SK-N-SH (cell line): Measurements from ENCODE around the gene CCT6A. TPM values are rescaled to one million over a fixed set of nuclear protein-coding genes. Genes with fewer than 3 reads are reported as not detected.
"Not testable (repeated sequence)": the region's sequence is repeated elsewhere in the genome, so short reads cannot be mapped to it uniquely, and the experiment has no call there.

Experiments
- CTCF ChIA-PET: fragments of 300-600, 350-600 bp; formaldehyde crosslinking; extraction: SDS; loops from one replicate; lab custom pipeline; 2021; lab: Yijun Ruan, JAX
- POLR2A ChIA-PET: fragments of 350-600 bp; sonication (Branson Sonifier 250); formaldehyde crosslinking; extraction: SDS; loops from one replicate; lab custom pipeline; 2020; ENCODE audit warnings: antibody characterized with exemption, inconsistent platforms; lab: Yijun Ruan, JAX
- DNase-seq: peaks from one replicate; pipeline ENCODE4 v3.0.0; 2012
- H2AFZ ChIP-seq: fragments of 200-600 bp; sonication (generic); 2 replicates; pipeline ENCODE4 v1.8.1; 2016; ENCODE audit warnings: antibody characterized with exemption, mild to moderate bottlenecking, low read depth
- H3F3A ChIP-seq: fragments of 200-600 bp; sonication (generic); replicated peaks from 2 replicates; pipeline ENCODE3; 2016; ENCODE audit warnings: antibody characterized with exemption, mild to moderate bottlenecking; ENCODE audit not compliant: insufficient read depth
- H3K27ac ChIP-seq, 2 experiments: fragments of 200-500 bp in 1 of 2; fragments of 200-600 bp in 1 of 2; sonication (Bioruptor generic) in 1 of 2; sonication (generic), shearing (Covaris generic) in 1 of 2; 2 replicates each; pipeline versions ENCODE4 v1.5.1 to v1.6.1; 2014 to 2016; ENCODE audit warnings: low read depth in 2 of 2, inconsistent platforms in 1 of 2, low read length in 1 of 2, mild to moderate bottlenecking in 1 of 2, mixed read lengths in 1 of 2
- H3K27me3 ChIP-seq: fragments of 200-600 bp; sonication (generic), shearing (Covaris generic); 2 replicates; pipeline ENCODE4 v1.6.1; 2016; ENCODE audit warnings: mixed run types; ENCODE audit not compliant: insufficient read depth
- H3K36me3 ChIP-seq, 2 experiments: fragments of 200-500 bp in 1 of 2; fragments of 200-600 bp in 1 of 2; sonication (Bioruptor generic) in 1 of 2; sonication (generic) in 1 of 2; replicated peaks in 1 of 2; 2 replicates each; pipeline versions ENCODE3 to v1.5.1; 2014 to 2016; ENCODE audit warnings: low read length in 1 of 2, mild to moderate bottlenecking in 1 of 2; ENCODE audit not compliant: insufficient read depth in 2 of 2, control insufficient read depth in 1 of 2
- H3K4me1 ChIP-seq, 2 experiments: fragments of 200-500 bp in 1 of 2; fragments of 200-600 bp in 1 of 2; sonication (Bioruptor generic) in 1 of 2; sonication (generic), shearing (Covaris generic) in 1 of 2; 2 replicates each; pipeline versions ENCODE4 v1.5.1 to v1.6.1; 2014 to 2016; ENCODE audit warnings: low read depth in 1 of 2, low read length in 1 of 2, mixed run types in 1 of 2; ENCODE audit not compliant: insufficient read depth in 2 of 2, control insufficient read depth in 1 of 2
- H3K4me2 ChIP-seq: fragments of 200-600 bp; sonication (generic), shearing (Covaris generic); 2 replicates; pipeline ENCODE4 v1.6.1; 2017; ENCODE audit warnings: mixed run types
- H3K4me3 ChIP-seq, 2 experiments: fragments of 200-500 bp in 1 of 2; fragments of 200-600 bp in 1 of 2; sonication (Bioruptor generic) in 1 of 2; sonication (generic), shearing (Covaris generic) in 1 of 2; 2 replicates each; pipeline versions ENCODE4 v1.5.1 to v1.8.1; 2014 to 2016; ENCODE audit warnings: low read depth in 2 of 2, inconsistent platforms in 1 of 2, low read length in 1 of 2, mild to moderate bottlenecking in 1 of 2, mixed read lengths in 1 of 2, moderate library complexity in 1 of 2
- H3K79me2 ChIP-seq: fragments of 200-600 bp; sonication (generic); 2 replicates; pipeline ENCODE4 v1.8.1; 2017; ENCODE audit warnings: mild to moderate bottlenecking; ENCODE audit not compliant: insufficient read depth
- H3K9ac ChIP-seq: fragments of 200-600 bp; sonication (generic); 2 replicates; pipeline ENCODE4 v1.6.1; 2017; ENCODE audit warnings: mixed run types
- H3K9me2 ChIP-seq: fragments of 200-600 bp; sonication (generic); 2 replicates; pipeline ENCODE4 v1.6.1; 2017; ENCODE audit warnings: mixed run types
- H3K9me3 ChIP-seq: fragments of 200-600 bp; sonication (generic); 2 replicates; pipeline ENCODE4 v1.6.1; 2017; ENCODE audit warnings: mixed run types, mild to moderate bottlenecking, moderate library complexity
- H4K20me1 ChIP-seq: fragments of 200-600 bp; sonication (generic); 2 replicates; pipeline ENCODE4 v1.6.1; 2017; ENCODE audit warnings: mild to moderate bottlenecking, mixed run types; ENCODE audit not compliant: insufficient read depth
- FOXM1 ChIP-seq: IDR thresholded peaks from 2 replicates; pipeline ENCODE4 v1.4.0; 2012; ENCODE audit warnings: low read depth, mild to moderate bottlenecking
- GABPA ChIP-seq: IDR thresholded peaks from 2 replicates; pipeline ENCODE4 v1.4.0; 2012; ENCODE audit warnings: low read depth, mild to moderate bottlenecking
- MEF2A ChIP-seq: IDR thresholded peaks from 2 replicates; pipeline ENCODE4 v1.4.0; 2012; ENCODE audit warnings: low read depth, borderline replicate concordance
- NFIC ChIP-seq: IDR thresholded peaks from 2 replicates; pipeline ENCODE4 v1.4.0; 2012; ENCODE audit warnings: borderline replicate concordance
- RAD21 ChIP-seq: IDR thresholded peaks from 2 replicates; pipeline ENCODE4 v1.6.1; 2012; ENCODE audit warnings: mild to moderate bottlenecking, low read length
- RFX5 ChIP-seq: IDR thresholded peaks from 2 replicates; pipeline ENCODE4 v1.6.1; 2012; ENCODE audit warnings: mild to moderate bottlenecking, improper control_type of control experiment, low read length
- RXRA ChIP-seq: IDR thresholded peaks from 2 replicates; pipeline ENCODE4 v1.4.0; 2012; ENCODE audit warnings: low read depth, mild to moderate bottlenecking, borderline replicate concordance
- SIN3A ChIP-seq: IDR thresholded peaks from 2 replicates; pipeline ENCODE4 v1.6.1; 2012; ENCODE audit warnings: low read depth, mild to moderate bottlenecking, low read length, moderate library complexity, borderline replicate concordance
- SMC3 ChIP-seq: IDR thresholded peaks from 2 replicates; pipeline ENCODE4 v1.6.1; 2012; ENCODE audit warnings: low read depth, low read length, improper control_type of control experiment
- TAF1 ChIP-seq: IDR thresholded peaks from 2 replicates; pipeline ENCODE4 v1.6.1; 2012; ENCODE audit warnings: low read depth, mild to moderate bottlenecking, low read length, moderate library complexity, borderline replicate concordance
- TEAD4 ChIP-seq: IDR thresholded peaks from 2 replicates; pipeline ENCODE4 v1.4.0; 2012; ENCODE audit warnings: mild to moderate bottlenecking, borderline replicate concordance; ENCODE audit not compliant: insufficient read depth
- WGBS: methylation state at CpG from one replicate; pipeline ENCODE4 v1.1.6; 2017; ENCODE audit warnings: low lambda C conversion rate; 5-methylcytosine and 5-hydroxymethylcytosine counted together
- polyA plus RNA-seq, 3 experiments: library from polyadenylated mRNA; depleted of rRNA; stranded (reverse); fragments of >200 nt; gene quantifications; 2 replicates each; pipeline ENCODE4 v1.2.3, GENCODE V29; 2012
- TF ChIP-seq, protein P1 (sequence below): fragments of 150-350 bp; IDR thresholded peaks from 2 replicates; pipeline ENCODE4 v1.6.1; 2016; ENCODE audit warnings: mild to moderate bottlenecking, low read depth, low read length

Gene CCT6A
- polyA plus RNA-seq, 1 of the 3 experiments (the other 2 are of a cell fraction): 221 TPM

DNA sequence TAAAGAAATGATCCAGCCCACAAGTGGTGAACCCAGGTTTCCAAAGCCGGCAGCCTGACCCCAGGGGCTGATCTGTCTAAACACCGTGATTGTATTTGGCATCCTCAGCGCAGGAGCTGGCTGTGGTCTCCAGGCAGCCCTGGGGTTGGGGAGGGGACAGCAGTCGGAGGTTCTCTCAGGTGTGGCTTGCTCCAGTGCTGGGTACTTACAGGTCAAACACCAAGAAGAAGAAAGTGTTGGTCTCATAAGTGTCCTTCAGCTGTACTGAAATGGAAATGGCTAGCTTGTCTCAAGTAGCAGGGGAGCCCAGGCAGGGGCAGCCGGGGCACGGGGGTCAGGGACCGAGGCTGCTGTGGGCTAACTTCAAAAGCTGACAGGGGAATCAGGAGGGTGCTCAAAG, 35.2 kb downstream of the CCT6A start:
- H3K9me2 ChIP-seq: no peaks in the 10 kb centered on the region
- H4K20me1 ChIP-seq: no peaks in the 10 kb centered on the region
- no peaks in the 10 kb centered on the region for H3K27me3 ChIP-seq
- H3K79me2 ChIP-seq: no peaks in the 10 kb centered on the region
- peaks cover 0 to 17% of the 10 kb centered on the region in 2 experiments; a peak in 1 of 4 replicates for H3K4me1 ChIP-seq
- H3K4me3 ChIP-seq: no peak overlapping the region
- ChIA-PET CTCF (interaction anchor here (1.4 kb wide), 1 partner anchor 12 kb away, joined by 7 read pairs; no protein-coding TSS in a partner anchor), POLR2A (no interaction called here)
- no peak overlapping the region for H2AFZ ChIP-seq
- H3K4me2 ChIP-seq: no peak overlapping the region
- no peak overlapping the region for H3K27ac ChIP-seq
- peaks cover 2 to 17% of the 10 kb centered on the region in 2 experiments for H3K36me3 ChIP-seq
- H3K9ac ChIP-seq: no peak overlapping the region
- H3F3A ChIP-seq: no peaks in the 10 kb centered on the region
- 96% methylated on average over 7 of the region's 7 CpGs for WGBS
- TF ChIP-seq RXRA (no peak), GABPA (no peak), FOXM1 (no peak), MEF2A (no peak)
- TF ChIP-seq, protein P1, sequence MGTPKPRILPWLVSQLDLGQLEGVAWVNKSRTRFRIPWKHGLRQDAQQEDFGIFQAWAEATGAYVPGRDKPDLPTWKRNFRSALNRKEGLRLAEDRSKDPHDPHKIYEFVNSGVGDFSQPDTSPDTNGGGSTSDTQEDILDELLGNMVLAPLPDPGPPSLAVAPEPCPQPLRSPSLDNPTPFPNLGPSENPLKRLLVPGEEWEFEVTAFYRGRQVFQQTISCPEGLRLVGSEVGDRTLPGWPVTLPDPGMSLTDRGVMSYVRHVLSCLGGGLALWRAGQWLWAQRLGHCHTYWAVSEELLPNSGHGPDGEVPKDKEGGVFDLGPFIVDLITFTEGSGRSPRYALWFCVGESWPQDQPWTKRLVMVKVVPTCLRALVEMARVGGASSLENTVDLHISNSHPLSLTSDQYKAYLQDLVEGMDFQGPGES: no peak
- H3K9me3 ChIP-seq: no peaks in the 10 kb centered on the region
- DNase-seq: no peak

DNA sequence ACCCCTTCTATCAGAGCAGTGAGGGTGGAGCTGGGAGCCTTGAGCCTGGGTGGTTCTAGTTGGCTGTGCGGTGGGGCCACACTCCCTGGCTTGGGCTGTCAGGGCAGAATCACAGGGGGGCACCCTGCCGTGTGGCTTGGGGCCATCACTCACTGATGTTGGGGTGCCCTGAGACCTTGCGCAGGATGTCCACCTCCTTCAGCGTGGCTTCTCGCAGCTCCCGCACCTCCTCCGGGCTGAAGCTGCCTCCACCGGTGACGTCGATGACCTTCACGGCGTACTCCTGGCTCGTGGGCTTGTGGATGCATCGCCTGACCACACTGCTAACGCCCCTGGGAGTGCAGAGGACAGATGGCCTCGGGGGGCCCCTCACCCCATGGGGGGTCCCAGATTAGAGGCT, 35.9 kb downstream of the CCT6A start:
- Histone ChIP-seq H3K4me3 (no peak overlapping the region), H3K4me2 (no peak overlapping the region), H3K4me1 (peaks cover 0 to 19% of the 10 kb centered on the region in 2 experiments; a peak in 1 of 4 replicates), H4K20me1 (no peaks in the 10 kb centered on the region), H3K9me3 (no peaks in the 10 kb centered on the region), H3K9me2 (no peaks in the 10 kb centered on the region), H2AFZ (no peak overlapping the region), H3K27me3 (no peaks in the 10 kb centered on the region), H3K9ac (no peak overlapping the region), H3K36me3 (peaks cover 2 to 14% of the 10 kb centered on the region in 2 experiments), H3K79me2 (no peaks in the 10 kb centered on the region), H3F3A (peaks cover 5% of the 10 kb centered on the region), H3K27ac (no peak overlapping the region)
- POLR2A ChIA-PET: interaction anchor here (1.1 kb wide), 1 partner anchor 19 kb away, joined by 5 read pairs; the partner anchor contains the start of gene CHCHD2
- TF ChIP-seq RAD21 (no peak), RXRA (no peak)
- CTCF ChIA-PET: interaction anchor here (1.2 to 1.4 kb wide), 2 partner anchors 8 to 13 kb away, joined by 5 to 7 read pairs; no protein-coding TSS in a partner anchor
- DNase-seq: no peak
- 93% methylated on average over 14 of the region's 16 CpGs for WGBS

DNA sequence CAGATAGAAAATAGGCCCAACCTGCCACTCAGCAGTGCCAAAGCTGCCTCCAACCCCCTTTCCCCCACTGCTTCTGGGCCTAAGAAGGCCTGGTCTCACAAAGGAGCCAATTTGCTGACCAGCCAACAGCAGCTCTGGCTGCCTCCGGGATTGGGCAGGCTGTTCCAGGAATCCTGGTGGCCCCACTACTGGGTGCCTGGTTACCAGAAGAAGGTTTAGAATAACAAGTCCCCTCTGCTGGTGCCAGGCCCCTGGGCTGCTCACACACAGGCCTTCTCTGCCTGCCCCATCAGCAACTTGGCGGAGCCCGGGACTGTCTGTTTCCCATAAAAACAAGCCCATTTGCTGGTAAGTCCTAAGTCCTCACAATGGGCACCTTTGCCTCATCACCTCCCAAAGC, 40.0 kb downstream of the CCT6A start:
- Histone ChIP-seq H3K79me2 (no peaks in the 10 kb centered on the region), H3K4me2 (no peak overlapping the region), H3F3A (peaks cover 13% of the 10 kb centered on the region), H3K9me3 (no peaks in the 10 kb centered on the region), H3K9me2 (no peaks in the 10 kb centered on the region), H3K4me3 (no peak overlapping the region), H3K27ac (peak overlapping the region; percentile 13 to 25; a peak in 1 of 4 replicates), H3K36me3 (peaks cover 2 to 14% of the 10 kb centered on the region in 2 experiments), H3K27me3 (no peaks in the 10 kb centered on the region), H2AFZ (no peak overlapping the region), H3K9ac (no peak overlapping the region), H3K4me1 (peaks cover 0 to 13% of the 10 kb centered on the region in 2 experiments; a peak in 2 of 4 replicates), H4K20me1 (no peaks in the 10 kb centered on the region)
- POLR2A ChIA-PET: no interaction called here
- CTCF ChIA-PET: interaction anchor here (2.8 to 4.7 kb wide), 2 partner anchors 9 to 13 kb away, joined by 13 to 30 read pairs; no protein-coding TSS in a partner anchor
- DNase-seq: no peak
- TF ChIP-seq TAF1: no peak
- no peak for TF ChIP-seq RFX5
- TF ChIP-seq SMC3: no peak
- no peak for TF ChIP-seq SIN3A
- TF ChIP-seq TEAD4: no peak
- no peak for TF ChIP-seq NFIC
- 95% methylated on average over 2 of the region's 3 CpGs for WGBS

DNA sequence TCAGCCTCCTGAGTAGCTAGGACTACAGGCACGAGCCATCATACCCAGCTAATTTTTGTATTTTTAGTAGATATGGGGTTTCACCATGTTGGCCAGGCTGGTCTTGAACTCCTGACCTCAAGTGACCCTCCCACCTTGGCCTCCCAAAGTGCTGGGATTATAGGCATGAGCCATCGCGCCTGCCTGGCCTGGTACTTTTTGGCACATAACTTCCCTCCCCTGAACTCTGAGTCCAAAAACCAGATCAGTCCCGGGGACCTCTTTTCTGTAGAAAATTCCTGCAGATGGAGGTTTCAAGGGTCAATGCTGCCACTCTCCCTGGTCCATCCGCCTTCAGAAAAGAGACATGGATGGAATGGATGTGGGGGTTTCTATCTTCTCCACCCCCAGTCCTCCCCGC, 40.8 kb downstream of the CCT6A start:
- H3K9me2 ChIP-seq, DNase-seq, H3K79me2 ChIP-seq, H3K9me3 ChIP-seq, H3K27me3 ChIP-seq, H2AFZ ChIP-seq, H4K20me1 ChIP-seq, H3K9ac ChIP-seq, H3K4me3 ChIP-seq: not testable (repeated sequence)
- CTCF ChIA-PET: interaction anchor here (0.7 to 4.7 kb wide), 7 partner anchors 8 to 451 kb away, joined by 3 to 30 read pairs (median 3); no protein-coding TSS in a partner anchor
- 90% methylated on average over 6 of the region's 6 CpGs for WGBS
- H3K36me3 ChIP-seq: peaks cover 2 to 18% of the 10 kb centered on the region in 2 experiments
- H3F3A ChIP-seq: peaks cover 16% of the 10 kb centered on the region
- H3K27ac ChIP-seq: peak overlapping the region; percentile 37 to 58; a peak in 3 of 4 replicates
- peaks cover 3 to 13% of the 10 kb centered on the region in 2 experiments; a peak in 2 of 4 replicates for H3K4me1 ChIP-seq
- H3K4me2 ChIP-seq: peak overlapping the region; percentile 42; the same call in 1 of the 2 replicates
- POLR2A ChIA-PET: interaction anchor here (0.9 to 1.4 kb wide), 3 partner anchors 9 to 41 kb away, joined by 3 to 6 read pairs (median 4); partner anchors contain the start of genes CCT6A and PSPH
